Measurements from ENCODE around the gene DDC.
"Not testable (repeated sequence)": the region's sequence is repeated elsewhere in the genome, so short reads cannot be mapped to it uniquely, and the experiment has no call there.

The DDC gene

DNA sequence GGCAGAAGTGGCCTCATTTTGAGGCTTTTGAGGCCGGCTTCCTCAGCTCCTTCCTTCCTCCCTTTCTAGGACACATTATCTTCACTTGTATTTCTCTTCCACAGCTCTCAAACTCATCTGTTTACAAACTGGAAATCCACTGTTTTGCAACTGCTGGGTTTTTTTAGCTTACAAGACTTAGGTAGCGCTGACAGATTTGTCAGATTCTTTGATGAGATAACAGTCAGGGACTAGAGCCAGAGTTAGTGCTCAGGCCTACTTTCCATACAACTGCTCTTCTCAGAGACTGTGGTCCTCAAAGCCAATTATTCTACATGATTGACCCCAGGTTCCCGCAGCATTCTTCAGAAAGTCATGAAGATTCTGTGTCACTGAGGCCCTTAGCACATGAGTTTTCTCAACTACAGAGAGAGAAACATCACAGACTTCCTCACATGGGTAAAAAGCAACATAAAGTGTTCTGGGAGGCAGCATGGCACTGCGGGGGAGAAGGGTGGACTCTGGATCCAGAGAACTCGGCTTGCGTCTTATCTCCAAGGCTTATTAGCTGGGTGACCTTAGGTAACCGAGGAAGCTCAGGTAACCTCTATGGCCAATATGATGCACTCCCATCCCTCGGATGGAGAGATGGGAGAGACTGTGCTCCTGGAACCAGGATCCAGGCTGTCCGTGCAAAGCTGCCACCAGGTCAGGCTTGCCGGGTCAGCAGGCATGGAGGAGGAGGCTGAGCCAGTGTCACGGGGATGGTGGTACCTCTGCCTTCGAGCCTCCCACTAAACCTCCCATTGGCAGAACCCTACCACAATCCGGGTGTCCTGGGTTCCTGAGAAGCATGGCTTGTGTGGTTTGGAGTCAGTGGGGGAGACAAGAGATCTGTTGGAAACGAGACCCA, 10.5 kb downstream of the DDC start:
- H3K9me3 Mint-ChIP-seq = no peaks in the 10 kb centered on the region
- no peak for DNase-seq
- H3K27me3 Mint-ChIP-seq = peaks cover 31% of the 10 kb centered on the region
- no peak overlapping the region for H3K4me3 Mint-ChIP-seq
- no peaks in the 10 kb centered on the region for H3K36me3 Mint-ChIP-seq (ENCODE audit: low read depth)
- no peaks in the 10 kb centered on the region for H3K4me1 Mint-ChIP-seq (ENCODE audit: low read depth)
- H3K27ac Mint-ChIP-seq = no peak overlapping the region

DNA sequence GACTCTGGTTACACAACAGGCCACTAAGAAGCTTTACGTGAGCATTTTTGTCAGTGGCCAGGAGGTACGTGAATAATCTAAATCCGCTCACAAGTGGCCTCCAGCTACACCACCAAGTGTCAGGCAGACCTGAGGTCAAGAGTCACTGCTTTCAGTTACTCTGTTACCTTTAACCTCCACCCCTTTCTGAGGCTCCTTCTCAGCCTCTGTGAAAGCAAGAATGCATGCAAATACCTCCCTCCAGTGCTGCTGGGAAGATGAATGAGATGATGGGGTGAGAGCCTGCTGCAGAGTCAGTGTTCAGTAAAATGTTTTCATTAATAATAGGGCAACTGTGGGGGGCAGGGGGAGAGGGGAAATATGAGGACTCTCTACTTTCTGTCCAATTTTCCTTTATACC, 11.2 kb downstream of the DDC start:
- Mint-ChIP-seq H3K27me3 (peaks cover 28% of the 10 kb centered on the region), H3K4me1 (ENCODE audit: low read depth) (no peaks in the 10 kb centered on the region), H3K4me3 (no peak overlapping the region), H3K36me3 (ENCODE audit: low read depth) (no peaks in the 10 kb centered on the region), H3K9me3 (no peaks in the 10 kb centered on the region), H3K27ac (no peak overlapping the region)
- DNase-seq = no peak

DNA sequence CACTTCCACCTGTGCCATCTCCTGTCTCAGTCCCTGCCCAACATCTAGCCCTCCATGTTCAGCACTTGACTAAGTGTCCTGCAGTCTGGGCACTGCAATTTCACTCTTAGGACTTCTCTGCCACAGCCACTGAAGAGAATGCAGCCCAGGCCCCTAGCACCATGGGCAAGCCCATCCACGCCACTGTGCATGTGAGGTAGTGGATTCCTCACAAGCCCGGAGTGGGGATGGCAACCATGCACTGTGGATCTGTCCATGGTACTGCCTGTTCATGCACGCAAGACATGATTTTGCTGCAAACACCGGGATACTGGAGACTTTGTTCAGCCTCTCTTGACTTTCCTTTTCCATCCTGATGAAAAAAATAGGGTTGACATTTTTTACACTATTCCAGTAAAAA, 12.3 kb downstream of the DDC start:
- no peaks in the 10 kb centered on the region for H3K36me3 Mint-ChIP-seq (ENCODE audit: low read depth)

DNA sequence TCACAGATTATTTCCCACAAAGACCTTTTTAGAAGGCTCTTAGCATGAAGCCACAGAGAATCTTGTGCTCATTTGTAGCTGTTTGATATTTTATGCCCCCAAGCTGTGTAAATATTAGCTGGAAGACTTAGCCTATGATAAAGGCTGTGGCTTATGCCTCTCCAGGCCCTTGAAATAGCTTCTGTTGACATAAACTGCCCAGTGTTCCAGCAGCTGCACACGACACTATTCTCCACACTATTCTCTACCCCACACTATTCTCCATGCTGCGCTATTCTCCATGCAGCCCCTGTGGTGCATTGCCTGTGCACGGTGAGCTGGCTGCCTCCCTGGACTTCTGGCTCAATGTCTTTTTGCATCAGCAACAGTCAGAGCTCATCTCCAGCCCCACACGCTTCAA, 13.1 kb downstream of the DDC start:
- Mint-ChIP-seq H3K9me3 (no peaks in the 10 kb centered on the region), H3K4me1 (ENCODE audit: low read depth) (no peaks in the 10 kb centered on the region), H3K27ac (no peak overlapping the region), H3K27me3 (peaks cover 13% of the 10 kb centered on the region), H3K36me3 (ENCODE audit: low read depth) (no peaks in the 10 kb centered on the region), H3K4me3 (no peak overlapping the region)
- no peak for DNase-seq

More for the DNA sequence above, 12.3 kb downstream of the DDC start:
- H3K9me3 Mint-ChIP-seq = no peaks in the 10 kb centered on the region
- H3K27me3 Mint-ChIP-seq = peaks cover 18% of the 10 kb centered on the region
- H3K4me1 Mint-ChIP-seq (ENCODE audit: low read depth) = no peaks in the 10 kb centered on the region
- no peak overlapping the region for H3K27ac Mint-ChIP-seq
- H3K4me3 Mint-ChIP-seq = no peak overlapping the region
- no peak for DNase-seq

DNA sequence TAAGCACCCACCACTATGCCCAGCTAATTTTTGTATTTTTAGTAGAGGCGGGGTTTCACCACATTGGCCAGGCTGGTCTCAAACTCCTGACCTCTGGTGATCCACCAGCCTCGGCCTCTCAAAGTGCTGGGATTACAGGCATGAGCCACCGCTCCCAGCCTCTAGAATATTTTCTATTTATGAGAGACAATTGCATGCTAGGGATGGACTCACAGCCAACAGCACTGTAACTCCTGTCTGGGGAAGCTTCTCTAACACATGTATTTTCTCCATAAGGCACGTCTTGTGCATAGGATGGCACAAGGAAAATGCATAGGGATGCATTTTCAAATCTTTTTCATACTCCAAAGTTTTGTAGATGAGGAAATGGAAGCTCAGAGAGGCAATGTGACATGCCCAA, 19.6 kb downstream of the DDC start:
- H3K9me3 Mint-ChIP-seq; H3K27me3 Mint-ChIP-seq; H3K4me1 Mint-ChIP-seq (ENCODE audit: low read depth); H3K4me3 Mint-ChIP-seq; H3K36me3 Mint-ChIP-seq (ENCODE audit: low read depth); H3K27ac Mint-ChIP-seq; DNase-seq: not testable (repeated sequence)

DNA sequence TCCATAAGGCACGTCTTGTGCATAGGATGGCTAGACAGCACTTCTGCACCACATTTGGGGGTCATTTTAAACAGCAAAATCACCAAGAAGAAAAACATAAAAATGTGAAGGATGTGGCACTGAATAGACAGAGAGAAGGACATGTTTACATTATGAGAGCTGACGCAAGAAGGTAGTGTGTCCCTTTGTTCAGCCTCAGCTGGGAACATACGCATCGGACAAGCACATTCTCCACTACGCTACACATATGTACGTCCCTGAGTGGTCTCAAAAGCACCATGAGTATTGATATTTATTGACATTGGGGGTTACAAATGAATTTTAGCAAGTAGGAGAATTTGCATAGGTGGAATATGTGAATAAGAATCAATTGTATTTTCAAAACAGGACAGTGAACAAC, 20.2 kb downstream of the DDC start:
- H3K27ac Mint-ChIP-seq = no peak overlapping the region
- peaks cover 5% of the 10 kb centered on the region for H3K27me3 Mint-ChIP-seq
- H3K4me1 Mint-ChIP-seq (ENCODE audit: low read depth) = no peaks in the 10 kb centered on the region
- no peaks in the 10 kb centered on the region for H3K36me3 Mint-ChIP-seq (ENCODE audit: low read depth)
- no peak for DNase-seq
- no peak overlapping the region for H3K4me3 Mint-ChIP-seq
- H3K9me3 Mint-ChIP-seq = no peaks in the 10 kb centered on the region

DNA sequence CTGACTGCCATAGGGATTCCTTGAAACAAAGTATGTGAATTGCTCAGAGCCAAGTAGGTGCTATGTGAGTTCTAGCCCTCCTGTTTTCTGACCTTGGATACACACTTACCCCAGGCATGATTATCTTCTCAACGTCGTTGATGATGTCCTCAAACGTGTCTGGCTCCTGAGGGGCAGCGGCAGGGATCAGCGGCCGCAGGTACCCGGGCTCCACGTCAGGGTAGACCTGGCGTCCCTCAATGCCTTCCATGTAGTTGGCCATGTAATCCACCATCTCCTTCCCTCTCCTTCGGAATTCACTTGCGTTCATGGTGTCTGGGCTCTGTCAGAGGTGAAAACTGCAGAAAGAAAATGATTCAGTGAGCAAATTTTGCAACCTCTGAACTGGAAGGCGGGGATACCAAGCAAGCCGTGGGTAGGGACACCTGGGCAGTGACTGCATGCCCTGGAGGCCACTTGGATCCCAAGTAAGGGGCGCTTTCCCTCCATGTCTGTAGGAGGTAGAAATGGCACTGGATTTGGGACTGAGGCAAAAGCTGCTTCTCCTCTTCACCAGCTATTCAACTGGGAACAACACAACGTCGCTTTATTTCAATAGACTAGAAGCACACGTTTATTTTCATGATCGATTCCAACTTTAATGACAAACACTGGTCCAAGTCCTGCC, 21.3 kb downstream of the DDC start:
- H3K4me3 Mint-ChIP-seq = no peak overlapping the region
- no peak overlapping the region for H3K27ac Mint-ChIP-seq
- no peaks in the 10 kb centered on the region for H3K4me1 Mint-ChIP-seq (ENCODE audit: low read depth)
- no peaks in the 10 kb centered on the region for H3K9me3 Mint-ChIP-seq
- no peak for DNase-seq
- H3K27me3 Mint-ChIP-seq = peaks cover 5% of the 10 kb centered on the region
- no peaks in the 10 kb centered on the region for H3K36me3 Mint-ChIP-seq (ENCODE audit: low read depth)

DNA sequence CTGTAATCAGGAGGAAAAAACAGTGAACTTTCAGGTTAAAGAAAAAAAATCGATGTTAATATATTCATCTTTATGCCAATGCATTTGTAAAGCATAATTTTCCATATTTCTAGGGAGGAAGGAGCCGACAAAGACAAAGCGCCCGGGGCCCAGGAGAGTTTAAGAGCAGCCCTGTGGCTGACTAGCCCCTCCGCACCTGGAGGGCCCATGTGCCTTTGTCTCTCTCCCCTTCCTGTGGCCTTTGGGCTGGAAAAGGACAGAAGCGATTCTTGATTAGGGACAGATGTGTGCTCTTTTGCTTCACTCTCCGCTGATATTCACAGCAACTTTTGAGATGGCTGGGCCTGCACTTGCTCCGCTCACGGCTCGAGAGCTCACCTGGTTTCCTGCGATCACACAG, 23.1 kb downstream of the DDC start:
- DNase-seq = no peak
- H3K36me3 Mint-ChIP-seq (ENCODE audit: low read depth) = no peaks in the 10 kb centered on the region
- peaks cover 5% of the 10 kb centered on the region for H3K27me3 Mint-ChIP-seq
- no peak overlapping the region for H3K4me3 Mint-ChIP-seq
- H3K4me1 Mint-ChIP-seq (ENCODE audit: low read depth) = no peaks in the 10 kb centered on the region
- no peak overlapping the region for H3K27ac Mint-ChIP-seq
- H3K9me3 Mint-ChIP-seq = no peaks in the 10 kb centered on the region

DNA sequence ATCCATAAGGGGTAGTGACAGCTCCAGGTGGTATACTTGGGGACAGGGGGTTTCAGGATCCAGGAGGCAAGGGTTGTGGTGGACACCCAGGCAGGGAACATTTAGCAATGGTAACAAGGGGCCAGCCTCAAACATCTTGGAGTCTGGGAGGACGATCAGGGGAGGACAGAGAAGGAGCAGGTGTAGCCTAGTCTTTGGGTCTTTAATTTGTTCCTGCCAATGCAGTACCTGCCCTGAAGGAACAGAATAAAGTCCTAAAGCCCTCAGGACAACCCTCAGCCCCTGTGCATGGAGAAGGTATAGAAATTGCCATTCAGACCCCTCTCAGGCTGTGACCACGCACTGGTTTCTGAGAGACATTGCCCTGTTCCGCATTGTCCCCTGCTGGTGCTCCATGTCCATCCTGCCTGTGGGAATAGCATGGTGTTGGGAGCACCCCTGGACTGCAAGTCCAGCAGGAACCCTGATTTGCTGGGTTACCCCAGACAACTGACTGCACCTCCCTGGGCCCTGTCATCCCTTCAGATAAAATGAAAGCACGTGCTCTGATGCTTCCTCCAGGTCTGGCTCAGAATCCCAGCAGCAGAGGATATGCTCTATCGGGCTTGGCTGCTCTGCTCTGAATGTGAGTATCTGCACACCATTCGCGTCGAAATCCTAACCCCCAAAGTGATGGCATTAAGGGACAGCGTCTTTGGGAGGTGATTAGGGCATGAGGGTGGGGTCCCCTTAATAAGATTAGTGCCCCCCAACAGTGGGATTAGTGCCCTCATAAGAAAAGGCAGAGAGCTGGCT, 24.2 kb downstream of the DDC start:
- no peaks in the 10 kb centered on the region for H3K36me3 Mint-ChIP-seq (ENCODE audit: low read depth)
- H3K9me3 Mint-ChIP-seq = no peaks in the 10 kb centered on the region
- no peak for DNase-seq
- peaks cover 6% of the 10 kb centered on the region for H3K27me3 Mint-ChIP-seq
- no peak overlapping the region for H3K4me3 Mint-ChIP-seq
- no peak overlapping the region for H3K27ac Mint-ChIP-seq
- H3K4me1 Mint-ChIP-seq (ENCODE audit: low read depth) = no peaks in the 10 kb centered on the region

DNA sequence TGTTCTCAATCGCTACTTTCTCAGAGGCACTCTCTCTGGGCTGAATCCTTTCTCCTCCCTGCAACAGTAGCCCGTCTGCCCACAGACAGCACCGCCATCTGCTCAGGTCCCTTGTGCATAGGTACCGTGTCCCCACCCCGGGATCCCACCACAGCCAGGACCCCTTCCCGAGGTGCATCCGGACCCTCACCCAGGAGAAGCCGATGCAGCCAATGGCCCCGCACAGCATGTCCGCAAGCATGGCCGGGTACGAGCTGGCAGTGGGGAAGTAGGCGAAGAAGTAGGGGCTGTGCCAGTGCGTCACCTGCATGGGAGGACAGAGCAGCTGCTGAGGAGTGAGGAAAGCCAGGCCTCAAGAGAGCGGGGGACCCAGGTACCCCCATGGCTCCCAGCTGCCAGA, 25.5 kb downstream of the DDC start:
- DNase-seq = no peak
- H3K4me1 Mint-ChIP-seq (ENCODE audit: low read depth) = peaks cover 7% of the 10 kb centered on the region
- H3K9me3 Mint-ChIP-seq = no peaks in the 10 kb centered on the region
- no peaks in the 10 kb centered on the region for H3K36me3 Mint-ChIP-seq (ENCODE audit: low read depth)
- no peak overlapping the region for H3K4me3 Mint-ChIP-seq
- H3K27me3 Mint-ChIP-seq = peaks cover 6% of the 10 kb centered on the region
- no peak overlapping the region for H3K27ac Mint-ChIP-seq

DNA sequence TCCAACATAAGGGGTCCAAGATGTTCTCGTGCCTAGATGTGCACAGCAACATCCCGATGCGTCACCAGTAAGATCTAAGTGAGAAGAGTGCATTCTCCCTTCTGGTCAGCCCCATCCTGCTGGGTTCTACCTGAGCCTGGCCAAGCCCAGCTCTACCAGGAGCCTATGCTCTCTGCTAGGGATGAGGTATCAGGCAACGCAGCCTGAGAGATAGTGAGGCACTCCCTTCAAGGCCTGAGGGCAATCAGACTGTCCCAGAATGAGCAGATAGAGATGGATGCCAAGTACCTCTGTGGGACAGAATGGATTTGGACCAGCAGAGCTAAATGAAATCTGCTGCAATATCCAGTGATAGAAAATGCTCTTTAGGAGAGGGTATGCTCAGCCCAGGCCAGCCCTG, 26.7 kb downstream of the DDC start:
- no peak for DNase-seq
- no peaks in the 10 kb centered on the region for H3K36me3 Mint-ChIP-seq (ENCODE audit: low read depth)
- H3K9me3 Mint-ChIP-seq = no peaks in the 10 kb centered on the region
- H3K4me3 Mint-ChIP-seq = no peak overlapping the region
- no peak overlapping the region for H3K27ac Mint-ChIP-seq
- H3K27me3 Mint-ChIP-seq = peaks cover 6% of the 10 kb centered on the region
- H3K4me1 Mint-ChIP-seq (ENCODE audit: low read depth) = peaks cover 11% of the 10 kb centered on the region

DNA sequence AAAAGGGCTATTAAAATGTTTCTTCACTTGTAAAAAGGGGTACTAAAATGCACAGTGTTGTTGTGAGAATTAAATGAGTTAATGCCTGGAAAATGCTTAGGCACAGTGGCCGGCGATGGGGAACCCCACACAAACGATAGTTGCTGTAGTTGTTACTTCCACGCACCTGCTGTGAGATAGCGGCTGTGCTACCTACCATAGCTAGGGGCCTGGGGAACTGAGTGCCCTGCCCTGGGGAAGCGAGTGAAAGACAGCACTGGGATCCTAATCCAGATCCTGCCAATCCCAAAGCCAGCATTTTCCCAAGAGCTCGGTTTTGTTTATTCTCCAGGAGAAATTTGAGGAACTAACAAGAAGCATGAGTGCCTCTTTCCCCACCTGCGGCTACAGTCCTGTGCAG, 27.8 kb downstream of the DDC start:
- H3K9me3 Mint-ChIP-seq = no peaks in the 10 kb centered on the region
- H3K27me3 Mint-ChIP-seq = peaks cover 11% of the 10 kb centered on the region
- no peak overlapping the region for H3K4me3 Mint-ChIP-seq
- H3K36me3 Mint-ChIP-seq (ENCODE audit: low read depth) = no peaks in the 10 kb centered on the region
- H3K4me1 Mint-ChIP-seq (ENCODE audit: low read depth) = peaks cover 12% of the 10 kb centered on the region
- DNase-seq = no peak
- no peak overlapping the region for H3K27ac Mint-ChIP-seq

DNA sequence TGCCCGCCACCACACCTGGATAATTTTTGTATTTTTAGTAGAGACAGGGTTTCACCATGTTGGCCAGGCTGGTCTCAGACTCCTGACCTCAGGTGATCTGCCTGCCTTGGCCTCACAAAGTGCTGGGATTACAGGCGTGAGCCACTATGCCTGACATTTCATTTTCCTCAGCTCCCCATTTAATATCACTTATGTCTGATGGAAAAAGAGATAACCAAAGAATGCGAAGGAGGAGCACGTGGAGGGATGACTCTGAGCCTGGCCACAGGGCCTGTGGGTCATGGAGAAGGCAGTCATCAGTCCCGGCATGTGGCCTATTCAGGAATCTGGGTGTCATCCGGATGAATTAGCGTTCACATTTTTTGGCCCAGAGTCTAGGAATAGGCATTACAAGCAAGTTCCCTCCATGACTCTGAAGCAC, 29.9 kb downstream of the DDC start:
- H3K4me3 Mint-ChIP-seq; H3K9me3 Mint-ChIP-seq; DNase-seq; H3K36me3 Mint-ChIP-seq (ENCODE audit: low read depth): not testable (repeated sequence)
- peaks cover 21% of the 10 kb centered on the region for H3K27me3 Mint-ChIP-seq
- H3K4me1 Mint-ChIP-seq (ENCODE audit: low read depth) = peaks cover 30% of the 10 kb centered on the region
- peak overlapping the region; percentile 78 for H3K27ac Mint-ChIP-seq

DNA sequence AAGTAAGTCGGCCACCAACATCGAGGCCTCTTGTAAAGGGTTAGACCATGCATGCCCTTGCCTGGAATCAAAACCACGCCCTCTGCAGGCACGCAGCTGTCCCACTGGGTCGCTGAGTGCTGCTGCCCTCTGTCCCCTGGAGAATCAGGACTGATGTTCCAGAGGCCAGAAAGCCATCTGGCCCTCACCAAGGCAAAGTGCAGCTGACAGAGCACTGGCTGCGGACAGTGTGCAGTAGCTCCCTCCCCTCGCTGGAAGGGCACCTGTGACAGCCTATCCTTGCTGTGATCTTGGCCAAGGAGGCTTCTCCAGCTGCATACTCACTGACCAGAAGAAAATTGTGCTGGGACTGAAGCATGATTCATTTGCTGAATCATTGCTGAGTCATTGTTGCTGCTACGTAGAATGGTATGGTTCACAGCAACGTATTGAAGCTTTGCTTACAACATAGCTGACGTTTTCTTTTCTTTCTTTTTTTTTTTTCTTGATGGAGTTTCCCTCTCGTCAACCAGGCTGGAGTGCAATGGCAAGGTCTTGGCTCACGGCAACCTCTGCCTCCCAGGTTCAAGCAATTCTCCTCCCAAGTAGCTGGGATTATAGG, 30.4 kb downstream of the DDC start:
- Mint-ChIP-seq H3K4me1 (ENCODE audit: low read depth) (peaks cover 30% of the 10 kb centered on the region), H3K27me3 (peaks cover 19% of the 10 kb centered on the region), H3K36me3 (ENCODE audit: low read depth) (no peaks in the 10 kb centered on the region), H3K4me3 (no peak overlapping the region), H3K9me3 (no peaks in the 10 kb centered on the region), H3K27ac (peak overlapping the region; percentile 78)
- DNase-seq = no peak
